A549 (cell line): ENCODE results near the gene RASA3. TPM values are rescaled to one million over a fixed set of nuclear protein-coding genes. Genes with fewer than 3 reads are reported as not detected.
A peak's percentile ranks its signal among the peaks of the same experiment; 100 is the strongest.

Experiments used
- ATAC-seq, 2 experiments: fragments of 200-7000 bp in 1 of 2; fragments of >200 bp in 1 of 2; cut with Nextera tagmentation in 1 of 2; cut with Tn5 transposase in 1 of 2; 3 replicates each; pipeline versions ENCODE4 v1.8.0 to v1.9.1; 2018 to 2020; ENCODE audit warnings: mild to moderate bottlenecking in 1 of 2, moderate library complexity in 1 of 2
- CTCF ChIA-PET: fragments of 300-600 bp; sonication (Branson Sonifier 250); formaldehyde crosslinking; extraction: SDS; loops from one replicate; lab custom pipeline; 2021; ENCODE audit warnings: antibody characterized with exemption, inconsistent platforms; lab: Yijun Ruan, JAX
- POLR2A ChIA-PET: fragments of 350-600 bp; formaldehyde crosslinking; extraction: SDS; loops from one replicate; lab custom pipeline; 2021; ENCODE audit warnings: antibody characterized with exemption, inconsistent platforms; lab: Yijun Ruan, JAX
- DNase-seq, 2 experiments: peaks; one replicate each; pipeline versions ENCODE4 v3.0.0 to v3.0.0-alpha.2; 2011 to 2016; ENCODE audit warnings: low read depth in 1 of 2, low spot score in 1 of 2
- FAIRE-seq: peaks from 2 replicates; lab custom pipeline; 2011; peaks lifted over from hg19 to GRCh38; lab: Jason Lieb, UNC
- H3K27ac ChIP-seq, 2 experiments: fragments of >200 bp; sonication (Bioruptor Twin); formaldehyde crosslinking; 3 replicates each; pipeline ENCODE4 v1.5.1; 2016 to 2017
- H3K4me1 ChIP-seq: fragments of >200 bp; sonication (Bioruptor Twin); formaldehyde crosslinking; 3 replicates; pipeline ENCODE4 v1.6.1; 2016
- H3K4me2 ChIP-seq: fragments of >200 bp; sonication (Bioruptor Twin); formaldehyde crosslinking; 3 replicates; pipeline ENCODE4 v1.6.1; 2016
- H3K4me3 ChIP-seq: fragments of >200 bp; sonication (Bioruptor Twin); formaldehyde crosslinking; 3 replicates; pipeline ENCODE4 v1.5.1; 2016
- H3K9me3 ChIP-seq: fragments of >200 bp; sonication (Bioruptor Twin); formaldehyde crosslinking; 3 replicates; pipeline ENCODE4 v1.6.1; 2016
- BHLHE40 ChIP-seq: IDR thresholded peaks from 2 replicates; pipeline ENCODE4 v1.6.1; 2012; ENCODE audit warnings: low read depth, low read length, inconsistent platforms
- CEBPB ChIP-seq, 2 experiments: fragments of >200 bp in 1 of 2; sonication (Bioruptor Twin) in 1 of 2; formaldehyde crosslinking in 1 of 2; IDR thresholded peaks; 2 replicates each; pipeline ENCODE4 v1.6.1; 2012 to 2016
- CHD4 ChIP-seq: fragments of 200-600 bp; sonication (generic); IDR thresholded peaks from 2 replicates; pipeline ENCODE4 v1.6.1; 2016; ENCODE audit warnings: antibody characterized with exemption, mild to moderate bottlenecking, borderline replicate concordance
- CTCF ChIP-seq: fragments of >200 bp; sonication (Bioruptor Twin); formaldehyde crosslinking; IDR thresholded peaks from 3 replicates; pipeline ENCODE4 v1.5.1; 2016
- EP300 ChIP-seq, 2 experiments: fragments of >200 bp; sonication (Bioruptor Twin); formaldehyde crosslinking; IDR thresholded peaks; 2 replicates in 1 of 2; 3 replicates in 1 of 2; pipeline ENCODE4 v1.6.1; 2016 to 2017
- HMGXB4 ChIP-seq: fragments of 250-450 bp; sonication (Bioruptor Pico); IDR thresholded peaks from 2 replicates; pipeline ENCODE4 v1.5.0; 2021; ENCODE audit warnings: mild to moderate bottlenecking, moderate library complexity, borderline replicate concordance
- HOXA7 ChIP-seq: fragments of 250-450 bp; sonication (Bioruptor Pico); IDR thresholded peaks from 2 replicates; pipeline ENCODE4 v1.5.0; 2020; ENCODE audit warnings: mild to moderate bottlenecking, moderate library complexity
- JUN ChIP-seq, 2 experiments: fragments of >200 bp; sonication (Bioruptor Twin); formaldehyde crosslinking; IDR thresholded peaks; 2 replicates in 1 of 2; 3 replicates in 1 of 2; pipeline ENCODE4 v1.6.1; 2016 to 2017
- MYC ChIP-seq: IDR thresholded peaks from 2 replicates; pipeline ENCODE4 v1.6.1; 2012; ENCODE audit warnings: mild to moderate bottlenecking, inconsistent platforms, low read length, improper control_type of control experiment, borderline replicate concordance
- NFE2L2 ChIP-seq: fragments of 150-350 bp; conservative IDR thresholded peaks from 2 replicates; pipeline ENCODE4 v1.6.1; 2014; ENCODE audit warnings: low read length
- NR3C1 ChIP-seq: fragments of >200 bp; sonication (Bioruptor Twin); formaldehyde crosslinking; IDR thresholded peaks from 3 replicates; pipeline ENCODE4 v1.6.1; 2017
- PHF8 ChIP-seq: fragments of 200-600 bp; sonication (generic); IDR thresholded peaks from 2 replicates; pipeline ENCODE4 v1.6.1; 2016; ENCODE audit warnings: low read depth, mild to moderate bottlenecking, antibody characterized with exemption, moderate library complexity, borderline replicate concordance
- POLR2AphosphoS2 ChIP-seq: conservative IDR thresholded peaks from 2 replicates; pipeline ENCODE4 v1.6.1; 2012; ENCODE audit warnings: low read length, improper control_type of control experiment, inconsistent platforms
- RFX5 ChIP-seq: fragments of 450-650 bp; IDR thresholded peaks from 2 replicates; pipeline ENCODE4 v1.7.1; 2014; ENCODE audit warnings: antibody characterized with exemption, mild to moderate bottlenecking, moderate library complexity
- RNF2 ChIP-seq: fragments of 200-600 bp; sonication (generic); IDR thresholded peaks from 2 replicates; pipeline ENCODE4 v1.6.1; 2016; ENCODE audit warnings: low read depth, mild to moderate bottlenecking, antibody characterized with exemption, moderate library complexity, borderline replicate concordance
- SMC3 ChIP-seq: fragments of >200 bp; sonication (Bioruptor Twin); formaldehyde crosslinking; IDR thresholded peaks from 3 replicates; pipeline ENCODE4 v1.6.1; 2018; ENCODE audit warnings: inconsistent platforms
- TFCP2L1 ChIP-seq: fragments of 250-450 bp; sonication (Bioruptor Pico); IDR thresholded peaks from 2 replicates; pipeline ENCODE4 v1.5.0; 2021; ENCODE audit warnings: mild to moderate bottlenecking
- ZC3H11A ChIP-seq: fragments of 450-650 bp; IDR thresholded peaks from 2 replicates; pipeline ENCODE4 v1.6.1; 2014; ENCODE audit warnings: antibody characterized with exemption, mild to moderate bottlenecking
- ZFP36 ChIP-seq: fragments of 450-650 bp; IDR thresholded peaks from 2 replicates; pipeline ENCODE4 v1.6.1; 2014; ENCODE audit warnings: borderline replicate concordance; ENCODE audit not compliant: partially characterized antibody
- ZNF302 ChIP-seq: fragments of 250-450 bp; sonication (Bioruptor Pico); IDR thresholded peaks from 2 replicates; pipeline ENCODE4 v1.9.0; 2021; ENCODE audit warnings: inconsistent platforms, mild to moderate bottlenecking, moderate library complexity
- WGBS: methylation state at CpG from one replicate; pipeline ENCODE4 v1.1.6; 2017; ENCODE audit errors: missing lambda C conversion rate; 5-methylcytosine and 5-hydroxymethylcytosine counted together
- polyA plus RNA-seq, 4 experiments: library from polyadenylated mRNA; depleted of rRNA in 3 of 4; stranded (reverse); fragments of >200 nt; fragmentation: RNase III in 1 of 4; extraction: RNeasy Plus Mini Kit Qiagen cat#74134 plus additional on column Dnase treatment in 1 of 4; gene quantifications; 2 replicates in 3 of 4; 3 replicates in 1 of 4; pipeline ENCODE4 v1.2.3, GENCODE V29; 2011 to 2017
- TF ChIP-seq, protein P1 (sequence below): IDR thresholded peaks from 2 replicates; pipeline ENCODE4 v1.6.1; 2012; ENCODE audit warnings: low read depth, borderline replicate concordance
- TF ChIP-seq, protein P2 (sequence below): fragments of >200 bp; sonication (Bioruptor Twin); formaldehyde crosslinking; IDR thresholded peaks from 3 replicates; pipeline ENCODE4 v1.6.1; 2016
- TF ChIP-seq, protein P3 (sequence below): fragments of 250-450 bp; sonication (Bioruptor Pico); IDR thresholded peaks from 2 replicates; pipeline ENCODE4 v1.5.0; 2020; ENCODE audit warnings: low read depth, mild to moderate bottlenecking, moderate library complexity
- TF ChIP-seq, protein P4 (sequence below): fragments of 150-350 bp; IDR thresholded peaks from 2 replicates; pipeline ENCODE4 v1.6.1; 2014; ENCODE audit warnings: low read depth, mild to moderate bottlenecking, low read length

Gene RASA3
- polyA plus RNA-seq, 2 of the 4 experiments (the other 2 are of a cell fraction): 4.3 to 7.6 TPM

GRCh38 chr13:113972451-113973217 lies 159.8 kb downstream of the RASA3 start:
- CTCF ChIA-PET: interaction anchor here (1.1 kb wide), 1 partner anchor 9 kb away, joined by 3 read pairs; no protein-coding TSS in a partner anchor
- 92% methylated on average over 19 of the region's 36 CpGs for WGBS
- H3K27ac ChIP-seq: no peak overlapping the region
- FAIRE-seq: no peak
- peaks cover 10% of the 10 kb centered on the region for H3K4me1 ChIP-seq
- no peak overlapping the region for H3K4me2 ChIP-seq
- no peak overlapping the region for H3K4me3 ChIP-seq
- no peak for TF ChIP-seq CHD4
- no peak for TF ChIP-seq RNF2
- TF ChIP-seq ZC3H11A: no peak
- no peak for TF ChIP-seq ZNF302 (CRISPR knock-in tag)
- no peak for TF ChIP-seq MYC
- TF ChIP-seq, protein P1, sequence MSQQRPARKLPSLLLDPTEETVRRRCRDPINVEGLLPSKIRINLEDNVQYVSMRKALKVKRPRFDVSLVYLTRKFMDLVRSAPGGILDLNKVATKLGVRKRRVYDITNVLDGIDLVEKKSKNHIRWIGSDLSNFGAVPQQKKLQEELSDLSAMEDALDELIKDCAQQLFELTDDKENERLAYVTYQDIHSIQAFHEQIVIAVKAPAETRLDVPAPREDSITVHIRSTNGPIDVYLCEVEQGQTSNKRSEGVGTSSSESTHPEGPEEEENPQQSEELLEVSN: no peak
- no peak for TF ChIP-seq TFCP2L1 (CRISPR knock-in tag)
- no peak for TF ChIP-seq HOXA7 (CRISPR knock-in tag)
- TF ChIP-seq JUN (IDR thresholded peaks at IDR 0.05): no peak
- TF ChIP-seq PHF8: no peak
- TF ChIP-seq, protein P2, sequence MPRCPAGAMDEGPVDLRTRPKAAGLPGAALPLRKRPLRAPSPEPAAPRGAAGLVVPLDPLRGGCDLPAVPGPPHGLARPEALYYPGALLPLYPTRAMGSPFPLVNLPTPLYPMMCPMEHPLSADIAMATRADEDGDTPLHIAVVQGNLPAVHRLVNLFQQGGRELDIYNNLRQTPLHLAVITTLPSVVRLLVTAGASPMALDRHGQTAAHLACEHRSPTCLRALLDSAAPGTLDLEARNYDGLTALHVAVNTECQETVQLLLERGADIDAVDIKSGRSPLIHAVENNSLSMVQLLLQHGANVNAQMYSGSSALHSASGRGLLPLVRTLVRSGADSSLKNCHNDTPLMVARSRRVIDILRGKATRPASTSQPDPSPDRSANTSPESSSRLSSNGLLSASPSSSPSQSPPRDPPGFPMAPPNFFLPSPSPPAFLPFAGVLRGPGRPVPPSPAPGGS: no peak
- TF ChIP-seq EP300 (IDR thresholded peaks at IDR 0.05): no peak
- TF ChIP-seq, protein P3, sequence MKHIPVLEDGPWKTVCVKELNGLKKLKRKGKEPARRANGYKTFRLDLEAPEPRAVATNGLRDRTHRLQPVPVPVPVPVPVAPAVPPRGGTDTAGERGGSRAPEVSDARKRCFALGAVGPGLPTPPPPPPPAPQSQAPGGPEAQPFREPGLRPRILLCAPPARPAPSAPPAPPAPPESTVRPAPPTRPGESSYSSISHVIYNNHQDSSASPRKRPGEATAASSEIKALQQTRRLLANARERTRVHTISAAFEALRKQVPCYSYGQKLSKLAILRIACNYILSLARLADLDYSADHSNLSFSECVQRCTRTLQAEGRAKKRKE (CRISPR knock-in tag): no peak
- H3K9me3 ChIP-seq: no peaks in the 10 kb centered on the region
- POLR2A ChIA-PET: no interaction called here
- no peak for DNase-seq
- no peak for ATAC-seq

GRCh38 chr13:113971471-113972231 lies 160.8 kb downstream of the RASA3 start:
- no peak for TF ChIP-seq SMC3
- TF ChIP-seq NR3C1: no peak
- no peak for TF ChIP-seq BHLHE40
- no peak for TF ChIP-seq CEBPB (IDR thresholded peaks at IDR 0.05)
- no peak for TF ChIP-seq HMGXB4 (CRISPR knock-in tag)
- TF ChIP-seq POLR2AphosphoS2: no peak
- TF ChIP-seq RFX5: no peak
- TF ChIP-seq, protein P4, sequence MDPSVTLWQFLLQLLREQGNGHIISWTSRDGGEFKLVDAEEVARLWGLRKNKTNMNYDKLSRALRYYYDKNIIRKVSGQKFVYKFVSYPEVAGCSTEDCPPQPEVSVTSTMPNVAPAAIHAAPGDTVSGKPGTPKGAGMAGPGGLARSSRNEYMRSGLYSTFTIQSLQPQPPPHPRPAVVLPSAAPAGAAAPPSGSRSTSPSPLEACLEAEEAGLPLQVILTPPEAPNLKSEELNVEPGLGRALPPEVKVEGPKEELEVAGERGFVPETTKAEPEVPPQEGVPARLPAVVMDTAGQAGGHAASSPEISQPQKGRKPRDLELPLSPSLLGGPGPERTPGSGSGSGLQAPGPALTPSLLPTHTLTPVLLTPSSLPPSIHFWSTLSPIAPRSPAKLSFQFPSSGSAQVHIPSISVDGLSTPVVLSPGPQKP: no peak
- TF ChIP-seq HOXA7 (CRISPR knock-in tag): no peak
- no peak for TF ChIP-seq CHD4
- no peak for TF ChIP-seq ZFP36
- TF ChIP-seq ZC3H11A: no peak
- no peak for TF ChIP-seq CTCF
- no peak for TF ChIP-seq NFE2L2
- TF ChIP-seq TFCP2L1 (CRISPR knock-in tag): no peak
- TF ChIP-seq MYC: no peak
- TF ChIP-seq, all 56 proteins: peak for 0
- Histone ChIP-seq H3K27ac (0 out of 6 replicates have a peak overlapping the region, but pooled peaks of 1 of the 2 experiments have one; percentile 18), H3K4me1 (peaks cover 3% of the 10 kb centered on the region), H3K9me3 (no peaks in the 10 kb centered on the region), H3K4me3 (no peak overlapping the region), H3K4me2 (no peak overlapping the region)
- ATAC-seq (no peak), FAIRE-seq (no peak), DNase-seq (no peak)
- ChIA-PET POLR2A (no interaction called here), CTCF (no interaction called here)
- WGBS: 94% methylated on average over 21 of the region's 36 CpGs
